Endometrial microvascular endothelial cells (primary cell): ENCODE results near the gene C17orf113. TPM values are rescaled to one million over a fixed set of nuclear protein-coding genes. Genes with fewer than 3 reads are reported as not detected.

ENCODE experiments used
- in situ Hi-C: cut with HindIII; loops from 2 replicates; pipeline ENCODE4 v1.10.0; 2017; ENCODE audit warnings: low sequenced_read_pairs, low pct_unique_long_range_greater_than_20kb; ENCODE audit errors: inconsistent ontology term
- total RNA-seq: library from RNA; depleted of rRNA; stranded (reverse); fragments of >200 nt; gene quantifications from one replicate; pipeline ENCODE4 v1.2.3, GENCODE V29; 2015; ENCODE audit errors: inconsistent ontology term

Gene C17orf113
- total RNA-seq, 1 donor from 2014 or later: 0.56 TPM

DNA sequence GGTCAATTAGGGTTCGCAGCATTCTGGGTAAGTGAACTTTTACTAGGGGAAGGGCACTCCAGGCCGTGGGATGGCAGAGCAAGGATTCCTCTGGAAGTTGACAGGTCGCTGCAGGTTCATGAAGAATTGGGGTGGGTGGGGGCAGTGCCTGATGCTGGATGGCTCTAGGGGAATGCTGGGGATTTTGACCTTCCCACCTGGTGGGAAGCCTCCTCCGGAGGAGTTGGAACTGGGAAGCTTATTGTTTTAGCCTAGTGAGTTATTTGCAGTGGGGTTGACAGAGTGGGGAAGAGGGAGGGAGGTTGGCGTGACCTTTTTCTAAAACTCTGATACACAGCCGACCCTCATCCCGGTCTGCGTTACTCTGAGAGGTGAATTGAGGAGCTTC is 606 bp upstream of the C17orf113 start:
- in situ Hi-C loops: no loop called here

DNA sequence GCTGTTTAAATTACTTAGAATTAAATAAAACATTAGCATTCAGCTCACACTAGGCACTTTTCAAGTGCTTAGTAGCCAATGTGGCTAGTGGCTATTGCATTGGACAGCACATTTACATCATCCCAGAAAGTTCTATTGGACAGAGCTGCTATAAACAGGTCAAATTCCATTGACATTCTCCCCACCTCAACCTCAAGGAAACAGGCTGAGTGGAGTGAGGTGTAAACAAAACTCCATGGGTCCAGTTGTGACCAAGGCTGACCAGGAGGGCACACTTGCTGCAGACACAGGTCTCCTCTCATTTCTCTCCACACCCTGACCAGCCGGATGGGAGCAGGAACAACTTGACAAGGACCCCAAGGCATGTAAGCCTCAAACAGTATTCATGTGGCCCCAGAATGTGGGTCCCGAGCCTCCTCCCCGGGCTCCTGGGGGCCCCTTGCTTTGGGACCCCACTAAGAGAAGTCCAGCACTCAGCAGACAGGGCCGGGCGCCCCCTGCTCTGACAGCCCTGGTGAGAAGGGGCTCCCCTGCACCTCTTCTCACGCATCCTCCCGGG is 488 bp downstream of the C17orf113 start:
- in situ Hi-C loops: no loop called here

DNA sequence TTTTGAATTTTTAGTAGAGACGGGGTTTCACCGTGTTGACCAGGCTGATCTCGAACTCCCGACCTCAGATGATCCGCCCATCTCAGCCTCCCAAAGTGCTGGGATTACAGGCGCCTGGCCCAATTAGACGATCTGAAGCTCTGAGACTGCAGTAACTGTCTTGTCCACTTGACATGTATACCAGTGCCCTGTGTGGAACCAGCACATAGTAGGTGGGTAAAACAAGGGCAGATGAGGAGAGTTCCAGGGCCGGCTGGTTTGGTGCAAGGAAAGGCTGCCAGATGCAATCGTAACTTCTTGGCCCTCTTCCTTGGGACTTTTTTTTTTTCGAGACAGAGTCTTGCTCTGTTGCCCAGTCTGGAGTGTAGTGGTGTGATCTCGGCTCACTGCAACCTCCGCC is 3.1 kb downstream of the C17orf113 start:
- in situ Hi-C loops: no loop called here

DNA sequence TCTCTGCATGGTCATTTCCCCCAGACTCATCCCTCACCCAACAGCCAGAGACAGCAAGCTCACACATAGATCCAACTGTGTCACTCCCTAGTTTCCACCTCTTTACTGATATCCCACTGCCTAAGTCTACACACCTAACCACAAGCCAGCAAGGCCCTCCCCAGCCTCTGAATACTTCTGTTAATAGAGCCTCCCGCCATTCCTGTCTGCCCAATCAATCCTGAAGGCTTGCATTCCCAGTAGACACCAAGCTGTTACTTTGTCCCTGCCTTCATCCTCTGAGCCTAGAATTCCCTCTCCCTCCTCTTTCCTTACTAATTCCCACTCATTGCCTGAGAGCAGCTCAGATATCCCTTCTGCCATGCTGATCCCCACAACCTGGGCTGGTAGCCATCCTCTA is 4.7 kb downstream of the C17orf113 start:
- in situ Hi-C loops: no loop called here

DNA sequence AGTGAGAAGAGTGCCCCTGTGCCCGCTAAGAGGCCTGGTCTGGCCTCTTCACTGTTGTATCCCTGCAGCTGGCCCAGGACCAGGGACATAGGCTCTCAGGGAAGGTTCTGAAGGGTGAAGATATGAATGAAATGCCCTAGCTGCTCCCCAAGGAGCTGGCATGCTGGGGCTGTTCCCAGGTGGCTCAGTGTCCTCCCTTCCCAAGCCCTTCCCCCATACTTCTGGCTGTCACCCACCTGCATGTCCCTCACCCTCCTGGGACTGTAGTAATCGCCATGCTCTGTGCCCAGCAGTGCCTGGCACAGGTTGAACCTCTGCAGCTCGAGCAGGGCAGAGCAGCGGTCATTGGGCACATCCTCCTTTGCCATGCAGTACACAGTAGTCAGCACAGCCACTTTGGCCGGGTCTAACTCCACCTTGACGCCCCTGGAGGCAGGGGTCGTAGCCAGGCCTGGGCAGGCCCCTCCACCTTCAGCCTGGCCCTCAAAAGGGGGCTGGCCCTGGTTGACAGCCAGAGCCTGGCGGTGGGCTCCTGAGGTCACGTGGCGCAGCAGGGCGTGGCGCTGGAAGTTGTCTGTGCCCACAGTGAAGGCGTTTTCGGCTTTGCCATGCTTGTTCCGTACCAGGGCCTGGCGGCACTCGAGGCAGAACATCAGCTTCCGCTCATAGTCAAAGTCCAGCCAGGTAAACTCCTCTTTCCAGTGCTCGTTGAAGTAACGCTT is 7.6 kb downstream of the C17orf113 start:
- in situ Hi-C loops: no loop called here

DNA sequence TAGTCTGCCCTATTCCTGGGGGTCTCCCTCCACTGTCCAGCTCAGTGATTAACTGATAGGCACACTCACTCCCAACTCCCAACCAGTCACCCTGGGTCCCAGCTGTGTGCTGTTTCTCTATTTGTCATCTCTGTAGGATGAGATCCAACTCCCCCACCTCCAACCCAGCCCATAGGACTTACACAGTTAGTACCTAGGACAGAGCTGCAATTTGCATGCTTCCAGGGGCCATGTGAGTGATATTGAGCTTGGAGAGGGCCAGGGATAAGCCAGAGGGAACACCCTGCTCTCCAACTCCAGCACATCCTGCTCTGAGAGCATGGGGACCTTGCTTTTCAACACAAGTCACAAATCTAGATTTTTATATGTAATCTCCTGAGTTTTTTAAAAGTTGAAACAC is 8.8 kb downstream of the C17orf113 start:
- in situ Hi-C loops: no loop called here

DNA sequence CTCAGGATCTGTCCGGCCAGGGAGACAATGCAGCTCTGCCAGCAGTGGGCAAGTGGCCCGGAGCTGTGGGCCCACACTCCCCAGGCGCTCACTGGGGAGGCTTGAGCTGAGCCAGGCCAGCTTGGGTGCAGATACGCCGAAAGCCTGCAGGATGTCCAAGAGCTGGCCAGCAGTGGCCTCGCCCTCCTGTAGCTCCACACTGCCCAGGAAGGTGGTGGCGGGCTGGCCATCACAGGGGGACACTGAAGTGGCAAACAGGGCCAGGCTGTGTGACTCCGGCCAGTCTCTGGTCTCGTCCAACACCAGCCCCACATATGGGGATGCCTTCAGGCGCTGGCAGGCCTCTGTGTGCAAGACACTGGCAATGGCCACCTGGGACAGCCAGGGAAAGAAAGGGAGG is 9.6 kb downstream of the C17orf113 start:
- in situ Hi-C loops: no loop called here

DNA sequence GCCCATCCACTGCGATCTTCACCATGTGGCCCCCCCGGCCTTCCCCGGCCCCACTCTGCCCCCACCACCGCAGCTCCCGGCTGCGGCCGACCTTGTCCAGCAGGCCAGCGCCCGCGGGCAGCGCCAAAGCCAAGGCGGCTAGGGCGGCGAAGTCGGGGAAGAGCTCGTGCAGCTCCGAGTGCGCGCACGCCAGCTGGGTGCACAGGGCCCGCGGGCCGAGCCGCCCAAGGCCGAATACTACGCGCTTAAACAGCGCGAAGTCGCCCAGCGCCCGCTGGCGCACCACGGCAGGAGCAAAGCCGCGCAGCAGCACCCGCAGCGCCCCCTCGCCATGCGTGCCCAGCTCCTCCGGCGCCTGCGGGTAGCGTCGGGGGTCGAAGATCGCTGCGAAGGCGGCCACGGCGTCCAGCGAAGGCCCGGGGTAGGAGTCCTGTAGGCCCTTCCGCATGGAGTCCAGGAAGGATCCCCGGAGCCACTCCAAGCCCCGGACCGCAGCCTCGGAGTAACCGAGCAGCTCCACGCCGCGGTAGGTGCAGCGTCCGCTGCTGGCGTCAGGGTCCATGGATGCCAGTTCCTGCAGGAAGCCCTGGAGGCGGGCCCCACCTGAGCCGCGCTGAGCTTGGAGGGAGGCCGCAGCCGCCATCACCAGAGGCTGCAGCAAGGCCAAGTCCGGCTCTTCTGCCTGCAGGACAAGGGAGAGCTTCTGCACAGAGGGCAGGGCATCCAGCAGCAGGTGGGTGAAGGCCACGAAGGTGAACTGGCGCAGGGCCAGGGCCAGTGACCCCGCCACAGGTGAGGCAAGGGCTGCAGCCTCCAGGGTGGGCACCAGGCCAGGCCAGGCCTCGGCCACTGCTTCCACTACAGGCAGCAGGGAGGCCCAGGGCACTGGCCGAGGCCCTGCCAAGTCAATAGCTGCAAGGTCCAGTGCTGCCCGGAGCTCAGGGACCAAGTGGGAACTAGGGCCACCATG is 10.3 kb downstream of the C17orf113 start:
- in situ Hi-C loops: no loop called here

DNA sequence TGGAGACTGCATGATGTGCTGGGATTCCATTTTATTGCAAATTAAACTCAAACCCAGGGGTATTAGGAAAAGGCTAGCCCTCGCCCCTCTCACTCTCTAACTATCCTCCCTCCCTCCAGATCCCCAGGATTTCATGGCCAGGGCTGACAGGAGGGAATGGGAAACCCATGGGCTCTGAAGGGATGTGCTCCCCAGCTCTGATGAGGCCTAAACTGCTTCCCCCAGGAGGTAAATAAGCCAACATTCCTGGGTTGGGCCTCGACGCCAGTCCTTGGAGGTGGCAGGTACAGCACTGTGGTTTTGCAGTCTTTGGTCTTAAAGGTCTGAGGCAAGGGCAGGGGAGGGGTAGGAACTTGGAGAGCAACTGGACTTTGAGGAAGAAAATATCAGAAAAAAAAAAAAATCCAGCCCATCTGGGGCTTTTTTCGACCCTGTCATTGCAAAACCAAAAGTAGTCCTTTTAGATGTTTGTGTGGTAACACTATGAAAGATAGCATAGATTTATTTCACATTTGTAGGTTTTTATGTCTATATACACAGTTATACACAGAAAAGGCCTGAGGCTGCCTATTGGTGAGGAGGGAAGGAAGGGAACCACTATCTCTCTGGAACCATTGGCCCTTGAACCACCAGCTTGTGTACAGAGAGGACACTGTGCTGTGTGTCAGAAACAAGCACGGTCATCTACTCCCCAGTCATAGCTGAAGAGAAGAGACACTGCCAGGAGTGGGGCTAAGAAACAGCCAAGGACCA is 12.0 kb downstream of the C17orf113 start:
- in situ Hi-C loops: no loop called here

DNA sequence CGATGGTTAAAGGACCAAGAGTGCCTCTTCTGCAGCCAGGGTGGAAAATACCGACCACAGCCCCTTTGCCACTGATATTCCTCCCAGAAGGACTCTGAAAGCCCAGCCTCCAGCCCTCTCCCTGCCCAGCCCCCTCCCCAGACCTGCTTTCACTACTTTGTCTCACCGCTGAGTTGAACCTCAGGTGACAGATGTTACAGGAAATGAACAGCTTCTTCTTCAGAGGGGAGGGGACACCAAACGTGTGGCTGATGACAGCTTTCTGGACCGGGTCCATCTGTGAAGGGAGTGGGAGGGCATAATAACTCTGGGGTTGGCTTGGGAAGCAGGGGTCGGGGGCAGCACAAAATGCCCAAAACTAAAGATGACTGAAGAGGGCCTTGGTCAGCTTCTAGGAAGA is 16.3 kb downstream of the C17orf113 start:
- in situ Hi-C loops: no loop called here

DNA sequence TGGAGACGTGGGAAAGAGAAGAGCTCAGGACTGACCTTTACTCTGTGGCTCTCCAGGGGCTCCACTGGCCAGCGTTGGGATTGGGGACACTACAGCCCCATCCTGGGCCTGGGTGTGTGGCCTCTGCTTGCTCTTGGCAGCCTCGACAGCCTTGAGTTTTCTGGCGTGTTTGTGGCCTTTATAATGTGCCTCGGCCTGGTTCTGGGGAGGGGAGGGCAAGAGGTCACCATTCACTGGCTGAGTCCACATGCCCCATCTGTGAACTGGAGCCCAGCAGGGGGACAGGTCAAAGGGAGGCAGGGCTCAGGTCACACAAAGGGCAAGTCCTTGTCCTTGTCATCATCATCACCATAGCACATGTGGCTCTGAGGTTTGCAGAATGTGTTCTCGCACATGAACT is 18.8 kb downstream of the C17orf113 start:
- in situ Hi-C loops: no loop called here

DNA sequence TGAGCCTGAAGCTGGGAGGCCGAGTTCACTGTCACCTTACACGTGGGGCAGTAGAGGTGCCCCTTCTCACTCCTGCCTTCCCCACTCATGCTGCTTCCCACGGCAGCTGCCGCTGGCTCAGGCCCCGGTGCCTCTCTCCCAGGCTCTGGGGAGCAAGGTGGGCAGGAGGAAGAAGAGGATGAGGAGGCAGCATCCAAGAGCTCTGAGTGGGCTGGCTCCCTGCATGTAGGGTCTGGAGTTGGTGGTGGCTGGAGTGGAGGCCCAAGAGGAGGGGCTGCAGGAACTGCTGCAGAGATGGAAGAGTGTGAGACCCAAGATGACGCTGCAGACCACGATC is 21.6 kb downstream of the C17orf113 start:
- in situ Hi-C loops: no loop called here

DNA sequence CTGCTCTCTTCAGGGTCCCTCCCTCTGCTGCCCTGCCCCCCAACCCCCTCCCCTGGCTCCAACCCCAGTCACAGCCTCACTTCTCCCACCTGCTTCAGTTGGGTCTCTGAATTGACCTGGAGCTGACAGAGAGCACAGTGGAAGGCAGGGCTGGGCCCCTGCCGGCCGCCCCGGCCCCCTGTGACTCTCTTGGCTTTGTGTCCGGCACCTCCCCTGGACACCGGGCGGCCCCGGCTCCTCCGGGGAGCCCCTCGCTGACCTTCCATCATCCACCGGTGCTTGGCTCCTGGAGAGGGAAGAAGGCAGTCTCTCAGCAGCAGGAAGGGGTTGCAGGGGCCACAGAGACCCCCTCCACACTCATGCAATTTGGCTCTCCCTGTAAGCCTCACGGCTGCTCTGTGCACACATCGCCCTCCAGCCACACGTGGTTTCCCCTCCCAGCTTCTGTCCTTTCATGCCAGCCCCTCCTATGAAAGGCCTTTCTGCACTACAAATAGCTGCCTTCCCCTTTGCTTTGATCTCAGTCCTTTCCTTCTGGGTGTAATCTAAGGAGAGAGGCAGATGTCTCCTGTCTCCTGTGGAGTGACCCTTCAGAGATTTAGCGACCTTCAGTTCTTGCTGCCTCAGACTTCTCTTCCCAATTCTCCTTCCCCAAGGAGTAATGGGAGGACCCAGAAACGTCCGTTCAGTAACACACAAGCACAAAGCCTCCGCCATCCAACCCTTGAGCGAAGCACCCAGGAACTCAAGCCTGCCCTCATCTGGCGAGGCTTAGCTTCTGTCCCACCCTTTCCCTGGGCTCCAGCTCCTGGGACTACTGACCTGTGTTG is 22.2 kb downstream of the C17orf113 start:
- in situ Hi-C loops: no loop called here

DNA sequence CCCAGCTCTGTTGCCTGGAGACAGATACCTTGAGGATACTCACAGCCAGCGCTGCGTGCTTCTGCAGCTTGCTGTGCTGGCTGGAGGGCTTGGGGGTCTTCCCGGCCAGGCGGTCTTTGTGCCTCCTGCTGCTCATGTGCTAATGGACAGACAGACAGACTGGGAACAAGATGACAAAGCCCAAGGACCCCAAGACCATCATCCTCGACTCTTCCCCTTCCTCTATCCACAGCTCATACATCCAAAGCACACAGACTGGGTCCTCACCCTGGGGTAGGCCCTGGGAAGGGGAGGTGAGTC is 22.9 kb downstream of the C17orf113 start:
- in situ Hi-C loops: no loop called here

DNA sequence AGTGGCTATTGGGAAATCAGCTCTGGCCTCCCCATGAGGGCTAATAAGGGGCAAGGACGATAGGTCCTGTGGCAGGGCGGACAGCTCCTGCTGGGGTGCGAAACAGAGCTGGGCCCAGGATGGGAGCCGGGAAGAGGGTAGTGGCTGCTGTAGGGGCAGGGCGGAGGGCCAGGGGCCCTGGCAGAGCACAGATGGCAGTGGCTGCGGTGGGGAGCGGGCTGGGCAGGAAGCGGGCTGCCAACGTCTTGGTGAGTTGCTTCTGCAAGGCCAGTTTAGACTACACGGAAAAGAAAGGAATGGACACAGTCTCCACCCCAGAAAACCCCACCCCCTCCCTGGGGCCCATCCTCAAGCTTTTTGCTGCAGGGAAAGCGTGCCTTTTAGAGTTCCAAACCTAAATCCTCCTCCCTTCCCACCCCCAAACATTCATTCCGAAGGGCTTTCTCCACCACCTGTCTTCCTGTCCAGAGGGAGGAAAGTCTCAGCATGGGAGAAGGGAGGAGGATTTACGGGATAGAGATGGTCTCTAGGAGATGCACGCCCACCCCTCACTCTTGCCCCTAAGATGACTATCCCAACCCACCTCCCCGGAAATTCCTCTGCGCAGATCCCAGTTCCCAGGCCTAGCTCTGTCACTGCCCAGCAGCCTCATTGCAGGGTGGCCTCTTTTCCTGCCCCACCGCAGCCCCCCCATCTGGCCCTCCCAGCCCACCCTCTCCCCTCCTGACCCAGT is 23.4 kb downstream of the C17orf113 start:
- in situ Hi-C loops: no loop called here

DNA sequence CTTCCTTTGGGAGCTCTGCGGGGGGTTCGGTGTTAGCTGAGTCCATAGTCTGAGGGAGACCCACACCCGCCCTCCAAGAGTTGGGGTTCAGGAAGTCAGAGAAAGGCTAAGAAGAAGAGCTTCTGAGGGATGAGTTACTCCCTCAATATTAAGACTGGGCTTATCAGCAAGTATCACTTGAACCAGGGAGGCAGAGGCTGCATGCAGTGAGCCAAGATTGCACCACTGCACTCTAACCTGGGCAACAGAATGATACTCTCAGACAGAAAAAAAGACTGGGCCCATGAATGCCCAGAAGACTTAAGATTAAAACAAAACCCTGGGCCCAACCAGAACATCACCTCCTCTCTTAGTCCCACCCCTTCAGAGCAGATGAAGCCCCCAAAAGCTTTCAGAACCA is 24.5 kb downstream of the C17orf113 start:
- in situ Hi-C loops: no loop called here

DNA sequence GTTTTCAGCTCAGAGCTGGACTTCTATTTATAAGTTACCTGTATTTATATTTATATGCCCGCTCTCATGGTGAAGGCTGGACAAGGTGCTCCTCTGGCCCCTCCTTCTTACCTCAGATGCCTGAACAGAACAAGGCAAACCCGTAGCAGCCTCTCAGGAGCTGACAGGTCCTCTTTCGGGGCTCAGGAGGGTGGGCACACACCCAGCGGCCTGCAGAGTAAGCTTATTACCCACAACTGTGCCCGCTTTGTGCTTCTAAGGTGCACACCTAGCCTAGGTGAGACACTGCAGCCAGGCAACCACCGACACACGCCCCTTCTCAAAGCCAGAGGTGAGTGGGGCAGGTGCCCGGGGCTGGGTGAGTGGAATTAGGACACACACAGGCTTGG is 25.2 kb downstream of the C17orf113 start:
- in situ Hi-C loops: no loop called here
